Measurements from ENCODE around the gene PLXNB3.
"Not testable (repeated sequence)": the region's sequence is repeated elsewhere in the genome, so short reads cannot be mapped to it uniquely, and the experiment has no call there.

Gene PLXNB3
- total RNA-seq, result 0.04 to 0.06 reads per million in 2 experiments

GRCh38 chrX:153763989-153764755 is at the start of gene PLXNB3:
PLXNB3 (plus strand) TSS chrX:153764249; CDS start chrX:153765536, 1,287 bp downstream.
- peak; percentile 63 for DNase-seq (ENCODE audit: low read depth)

DNA sequence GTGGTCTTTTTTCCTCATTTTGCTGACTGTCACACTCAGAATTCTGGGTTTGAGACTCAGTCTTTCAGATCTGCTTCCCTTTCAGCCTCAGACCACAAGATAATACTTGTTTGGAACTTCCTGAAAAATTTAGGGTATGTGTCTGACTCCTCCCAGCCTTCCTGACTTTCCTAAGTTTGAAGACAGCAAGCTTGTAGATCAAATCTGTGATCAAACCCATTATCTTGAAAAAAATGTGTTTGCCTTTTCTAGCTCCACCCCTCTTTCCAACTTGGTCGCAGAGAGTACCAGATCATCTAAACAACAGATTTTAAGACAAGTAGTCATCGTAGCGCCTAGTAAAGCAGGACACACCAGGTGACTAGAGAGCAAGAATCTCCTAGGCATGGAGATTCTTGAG is 49.8 kb upstream of the PLXNB3 start:
- no peak for DNase-seq (ENCODE audit: low read depth)

- no peak for DNase-seq (ENCODE audit: low read depth)
These were observed 46.6 kb upstream of the PLXNB3 start for GRCh38 chrX:153717445-153717844.

DNA sequence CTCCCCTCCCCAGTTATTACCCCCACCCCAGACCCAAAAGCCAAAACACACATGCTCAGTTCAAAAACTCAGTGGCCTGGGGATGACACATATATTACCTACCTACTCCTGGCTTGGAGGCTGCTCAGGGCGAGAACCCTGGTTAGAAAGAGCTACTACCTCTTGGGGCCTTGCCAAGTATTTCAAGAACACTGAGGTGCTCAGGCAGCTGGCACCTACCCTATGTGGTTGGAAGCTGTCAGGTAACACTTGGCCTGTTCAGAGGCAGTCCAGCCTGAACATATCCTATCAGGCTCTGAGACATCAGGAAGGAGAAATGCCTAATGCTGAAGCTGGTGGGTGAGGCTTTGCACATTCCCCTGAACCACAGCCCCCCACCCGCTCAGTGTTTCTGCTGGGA is 44.8 kb upstream of the PLXNB3 start:
- no peak for DNase-seq (ENCODE audit: low read depth)

GRCh38 chrX:153719701-153720100 is 44.3 kb upstream of the PLXNB3 start:
- DNase-seq (ENCODE audit: low read depth), result no peak

GRCh38 chrX:153722704-153723350 is 41.2 kb upstream of the PLXNB3 start:
- DNase-seq (ENCODE audit: low read depth), result no peak

- DNase-seq (ENCODE audit: low read depth), result peak; percentile 49
These were observed 40.4 kb upstream of the PLXNB3 start for GRCh38 chrX:153723351-153724251.

DNA sequence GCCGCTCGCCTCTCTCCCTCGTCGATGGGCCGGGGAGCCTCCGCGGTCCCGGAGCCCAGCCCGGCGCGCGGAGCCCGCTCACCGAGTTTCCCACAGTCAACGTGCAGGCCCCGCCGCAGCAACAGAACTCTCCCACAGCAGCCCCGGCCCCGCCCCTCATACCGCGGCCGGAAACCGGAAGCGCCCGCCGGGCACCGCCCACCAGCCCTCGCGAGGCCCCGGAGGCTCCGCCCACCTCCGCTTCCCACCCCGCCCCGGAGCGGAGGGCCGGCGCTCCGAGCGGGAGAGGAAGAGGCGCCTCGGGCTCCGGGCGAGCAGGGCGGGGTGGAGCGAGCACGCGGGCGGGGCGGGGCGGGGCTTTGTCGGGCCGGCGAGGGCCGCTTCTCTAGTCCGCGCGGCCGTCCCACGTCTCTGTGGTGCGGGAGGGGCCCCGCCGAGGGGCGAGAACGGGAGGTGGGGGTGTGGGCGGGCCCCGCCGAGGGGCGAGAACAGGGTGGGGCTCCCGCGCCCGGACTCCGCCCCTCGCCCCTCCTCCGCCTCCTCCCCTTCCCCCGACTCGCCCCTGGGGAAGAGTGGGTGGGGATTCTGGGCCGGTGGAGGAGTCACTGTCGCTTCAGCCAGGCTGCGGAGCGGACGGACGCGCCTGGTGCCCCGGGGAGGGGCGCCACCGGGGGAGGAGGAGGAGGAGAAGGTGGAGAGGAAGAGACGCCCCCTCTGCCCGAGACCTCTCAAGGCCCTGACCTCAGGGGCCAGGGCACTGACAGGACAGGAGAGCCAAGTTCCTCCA is 39.6 kb upstream of the PLXNB3 start, which contains the start of the genes ABCD1 and BCAP31:
Gene ABCD1, plus strand, starts transcription at position 605 of the 787 bp plus-strand sequence. CDS start 411 bp downstream, outside the sequence.
Gene BCAP31, minus strand, starts transcription at position 136 of the 787 bp plus-strand sequence. CDS start 1,143 bp downstream, outside the sequence.
- DNase-seq (ENCODE audit: low read depth), result peak; percentile 82

DNA sequence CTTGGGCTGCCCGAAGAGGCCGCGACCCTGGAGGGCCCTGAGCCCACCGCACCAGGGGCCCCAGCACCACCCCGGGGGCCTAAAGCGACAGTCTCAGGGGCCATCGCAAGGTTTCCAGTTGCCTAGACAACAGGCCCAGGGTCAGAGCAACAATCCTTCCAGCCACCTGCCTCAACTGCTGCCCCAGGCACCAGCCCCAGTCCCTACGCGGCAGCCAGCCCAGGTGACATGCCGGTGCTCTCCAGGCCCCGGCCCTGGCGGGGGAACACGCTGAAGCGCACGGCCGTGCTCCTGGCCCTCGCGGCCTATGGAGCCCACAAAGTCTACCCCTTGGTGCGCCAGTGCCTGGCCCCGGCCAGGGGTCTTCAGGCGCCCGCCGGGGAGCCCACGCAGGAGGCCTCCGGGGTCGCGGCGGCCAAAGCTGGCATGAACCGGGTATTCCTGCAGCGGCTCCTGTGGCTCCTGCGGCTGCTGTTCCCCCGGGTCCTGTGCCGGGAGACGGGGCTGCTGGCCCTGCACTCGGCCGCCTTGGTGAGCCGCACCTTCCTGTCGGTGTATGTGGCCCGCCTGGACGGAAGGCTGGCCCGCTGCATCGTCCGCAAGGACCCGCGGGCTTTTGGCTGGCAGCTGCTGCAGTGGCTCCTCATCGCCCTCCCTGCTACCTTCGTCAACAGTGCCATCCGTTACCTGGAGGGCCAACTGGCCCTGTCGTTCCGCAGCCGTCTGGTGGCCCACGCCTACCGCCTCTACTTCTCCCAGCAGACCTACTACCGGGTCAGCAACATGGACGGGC is 38.8 kb upstream of the PLXNB3 start:
- no peak for DNase-seq (ENCODE audit: low read depth)

GRCh38 chrX:153725832-153726285 is 38.2 kb upstream of the PLXNB3 start:
- DNase-seq (ENCODE audit: low read depth), result no peak

DNA sequence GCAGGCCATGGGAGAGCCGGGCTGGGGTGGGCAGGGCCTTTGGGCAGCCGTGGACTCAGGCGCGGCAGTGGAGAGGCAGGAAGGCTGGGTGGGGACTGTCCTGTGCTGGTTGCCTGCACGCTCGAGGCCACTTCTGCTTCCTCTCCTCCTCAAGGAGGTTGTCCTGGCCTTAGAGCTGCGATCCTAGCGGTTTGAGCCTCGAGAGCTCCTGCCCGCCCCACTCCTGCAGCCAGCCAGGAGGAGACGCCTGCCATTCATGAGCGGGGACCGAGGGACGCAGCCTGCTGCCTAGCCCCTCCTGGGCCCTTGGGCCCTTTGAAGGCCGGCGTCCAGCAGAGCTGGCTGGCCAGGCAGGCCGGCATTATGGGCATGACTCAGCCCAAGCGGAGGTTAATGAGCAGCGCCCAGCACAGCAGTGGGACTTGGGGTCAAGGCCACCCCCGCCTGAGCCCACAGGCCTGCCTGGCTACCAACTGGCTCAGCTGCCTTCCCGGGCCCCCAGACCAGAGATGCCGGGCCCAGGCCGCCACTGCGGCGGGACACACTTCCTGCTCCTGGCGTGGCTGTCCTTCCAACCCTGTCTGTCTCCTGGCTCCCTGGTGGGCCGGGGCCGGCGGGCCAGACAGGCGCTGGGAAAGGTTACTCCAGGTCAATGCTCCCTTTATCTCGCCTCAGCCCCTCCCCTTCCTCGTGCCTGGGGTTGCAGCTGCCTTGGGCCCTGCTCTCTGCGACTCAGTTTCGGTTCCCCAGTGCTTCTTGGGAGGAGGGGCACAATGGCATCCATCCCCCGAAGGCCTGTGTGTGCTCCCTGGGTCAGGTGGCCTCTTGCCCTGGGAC is 37.5 kb upstream of the PLXNB3 start:
- no peak for DNase-seq (ENCODE audit: low read depth)

- DNase-seq (ENCODE audit: low read depth), result no peak
These were observed 36.7 kb upstream of the PLXNB3 start for GRCh38 chrX:153727123-153727931.

GRCh38 chrX:153728095-153728494 is 36.0 kb upstream of the PLXNB3 start:
- no peak for DNase-seq (ENCODE audit: low read depth)

- DNase-seq (ENCODE audit: low read depth), result no peak
These were observed 35.0 kb upstream of the PLXNB3 start for GRCh38 chrX:153728951-153729631.

DNA sequence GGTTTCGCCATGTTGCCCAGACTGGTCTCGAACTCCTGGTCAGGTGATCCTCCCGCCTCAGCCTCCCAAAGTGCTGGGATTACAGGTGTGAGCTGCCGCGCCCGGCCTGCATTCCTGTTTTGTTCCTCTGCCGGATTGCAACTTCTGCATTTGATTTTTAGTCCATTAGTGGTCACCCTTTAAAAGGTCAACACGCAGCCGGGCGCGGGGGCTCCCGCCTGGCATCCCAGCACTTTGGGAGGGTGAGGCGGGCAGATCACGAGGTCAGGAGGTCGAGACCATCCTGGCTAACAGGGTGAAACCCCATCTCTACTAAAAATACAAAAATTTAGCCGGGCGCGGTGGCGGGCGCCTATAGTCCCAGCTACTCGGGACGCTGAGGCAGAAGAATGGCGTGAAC is 33.9 kb upstream of the PLXNB3 start:
- DNase-seq (ENCODE audit: low read depth), result not testable (repeated sequence)

DNA sequence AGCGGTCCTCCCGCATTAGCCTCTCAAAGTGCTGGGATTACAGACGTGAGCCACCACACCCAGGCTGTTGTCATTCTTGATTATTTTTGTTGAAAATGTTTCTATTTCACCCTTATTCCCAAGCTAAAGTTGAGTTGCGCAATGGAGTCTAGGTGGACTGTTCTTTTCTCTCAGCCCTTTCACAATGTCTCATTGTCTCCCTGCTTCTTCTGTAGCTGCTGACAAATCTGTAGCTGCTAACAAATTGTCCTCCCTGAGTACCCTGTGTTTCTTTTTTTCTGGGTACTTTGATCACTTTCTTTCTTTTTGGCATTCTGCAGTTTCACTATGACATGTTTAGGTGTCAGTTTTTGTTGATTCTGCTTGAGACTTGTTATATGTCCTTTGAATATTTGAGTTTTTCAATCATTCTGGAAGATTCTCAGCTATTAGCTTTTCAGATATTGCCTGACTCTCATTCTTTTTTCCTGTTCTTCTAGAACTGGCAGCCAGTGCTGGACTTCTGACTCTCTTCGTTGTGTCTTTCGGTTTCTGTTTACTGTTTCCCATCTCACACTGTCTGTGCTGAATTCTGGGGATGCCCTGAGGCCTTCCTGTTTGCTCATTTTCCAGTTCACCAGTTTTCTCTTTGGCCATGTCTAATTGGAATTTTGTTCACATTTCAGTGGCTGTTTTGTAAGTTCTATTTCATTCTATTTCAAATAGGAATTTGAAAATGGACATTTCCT is 32.8 kb upstream of the PLXNB3 start:
- DNase-seq (ENCODE audit: low read depth), result no peak

- DNase-seq (ENCODE audit: low read depth), result no peak
These were observed 32.2 kb upstream of the PLXNB3 start for GRCh38 chrX:153731845-153732215.

All from T follicular helper cell (primary cell).